ENCODE measurements around the gene NUFIP1. TPM values are rescaled to one million over a fixed set of nuclear protein-coding genes. Genes with fewer than 3 reads are reported as not detected.

The NUFIP1 gene
- total RNA-seq, 1 donor from 2014 or later: 7.6 TPM

GRCh38 chr13:44904967-44905366 lies 84.3 kb downstream of the NUFIP1 start:
- Histone ChIP-seq H4K20me1 (ENCODE audit: insufficient read depth, low read length) (no peaks in the 10 kb centered on the region), H3K79me2 (ENCODE audit: insufficient read depth, low read length) (no peaks in the 10 kb centered on the region), H3K4me3 (ENCODE audit: insufficient read depth, low read depth, low read length) (no peak overlapping the region), H3K4me1 (ENCODE audit: insufficient read depth, low read length) (peaks cover 23% of the 10 kb centered on the region), H3K9ac (ENCODE audit: low read length) (peak overlapping the region; percentile 58), H3K9me3 (ENCODE audit: insufficient read depth, low read depth, low read length) (no peaks in the 10 kb centered on the region), H3K27ac (ENCODE audit: low read depth, low read length) (peak overlapping the region; percentile 56), H3K36me3 (ENCODE audit: insufficient read depth, low read length) (no peaks in the 10 kb centered on the region), H2AFZ (ENCODE audit: low read depth, low read length) (peak overlapping the region; percentile 66), H3K4me2 (ENCODE audit: low read length) (peak overlapping the region; percentile 63), H3K27me3 (ENCODE audit: insufficient read depth, low read length) (no peaks in the 10 kb centered on the region)
- no peaks in the 10 kb centered on the region for H3K36me3 Mint-ChIP-seq (ENCODE audit: low read depth, unreplicated experiment)
- H3K9me3 Mint-ChIP-seq (ENCODE audit: unreplicated experiment): peaks cover 21% of the 10 kb centered on the region
- TF ChIP-seq, protein P1, sequence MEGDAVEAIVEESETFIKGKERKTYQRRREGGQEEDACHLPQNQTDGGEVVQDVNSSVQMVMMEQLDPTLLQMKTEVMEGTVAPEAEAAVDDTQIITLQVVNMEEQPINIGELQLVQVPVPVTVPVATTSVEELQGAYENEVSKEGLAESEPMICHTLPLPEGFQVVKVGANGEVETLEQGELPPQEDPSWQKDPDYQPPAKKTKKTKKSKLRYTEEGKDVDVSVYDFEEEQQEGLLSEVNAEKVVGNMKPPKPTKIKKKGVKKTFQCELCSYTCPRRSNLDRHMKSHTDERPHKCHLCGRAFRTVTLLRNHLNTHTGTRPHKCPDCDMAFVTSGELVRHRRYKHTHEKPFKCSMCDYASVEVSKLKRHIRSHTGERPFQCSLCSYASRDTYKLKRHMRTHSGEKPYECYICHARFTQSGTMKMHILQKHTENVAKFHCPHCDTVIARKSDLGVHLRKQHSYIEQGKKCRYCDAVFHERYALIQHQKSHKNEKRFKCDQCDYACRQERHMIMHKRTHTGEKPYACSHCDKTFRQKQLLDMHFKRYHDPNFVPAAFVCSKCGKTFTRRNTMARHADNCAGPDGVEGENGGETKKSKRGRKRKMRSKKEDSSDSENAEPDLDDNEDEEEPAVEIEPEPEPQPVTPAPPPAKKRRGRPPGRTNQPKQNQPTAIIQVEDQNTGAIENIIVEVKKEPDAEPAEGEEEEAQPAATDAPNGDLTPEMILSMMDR (IDR thresholded peaks at IDR 0.05; ENCODE audit: insufficient read depth, low read depth, low read length): no peak
- TF ChIP-seq EZH2 (IDR thresholded peaks at IDR 0.05; ENCODE audit: insufficient read depth, low read length): no peak
- H3K4me3 Mint-ChIP-seq (ENCODE audit: unreplicated experiment): no peak overlapping the region
- FAIRE-seq (peak; percentile 89), DNase-seq (ENCODE audit: low read depth) (peak; percentile 97)
- H3K4me1 Mint-ChIP-seq (ENCODE audit: low read depth, unreplicated experiment): peaks cover 29% of the 10 kb centered on the region
- H3K27me3 Mint-ChIP-seq (ENCODE audit: low read depth, unreplicated experiment): peaks cover 9% of the 10 kb centered on the region
- peak overlapping the region; percentile 94 for H3K27ac Mint-ChIP-seq (ENCODE audit: unreplicated experiment)

GRCh38 chr13:44903574-44903985 lies 85.7 kb downstream of the NUFIP1 start:
- FAIRE-seq (no peak), DNase-seq (ENCODE audit: low read depth) (peak; percentile 90)
- Histone ChIP-seq H2AFZ (ENCODE audit: low read depth, low read length) (peak overlapping the region; percentile 57), H3K9ac (ENCODE audit: low read length) (peak overlapping the region; percentile 58), H3K4me3 (ENCODE audit: insufficient read depth, low read depth, low read length) (no peak overlapping the region), H3K27me3 (ENCODE audit: insufficient read depth, low read length) (no peaks in the 10 kb centered on the region), H3K27ac (ENCODE audit: low read depth, low read length) (peak overlapping the region; percentile 56), H4K20me1 (ENCODE audit: insufficient read depth, low read length) (no peaks in the 10 kb centered on the region), H3K36me3 (ENCODE audit: insufficient read depth, low read length) (no peaks in the 10 kb centered on the region), H3K4me1 (ENCODE audit: insufficient read depth, low read length) (peaks cover 23% of the 10 kb centered on the region), H3K79me2 (ENCODE audit: insufficient read depth, low read length) (no peaks in the 10 kb centered on the region), H3K9me3 (ENCODE audit: insufficient read depth, low read depth, low read length) (no peaks in the 10 kb centered on the region), H3K4me2 (ENCODE audit: low read length) (peak overlapping the region; percentile 23)
- peak overlapping the region; percentile 94 for H3K27ac Mint-ChIP-seq (ENCODE audit: unreplicated experiment)
- H3K36me3 Mint-ChIP-seq (ENCODE audit: low read depth, unreplicated experiment): no peaks in the 10 kb centered on the region
- H3K27me3 Mint-ChIP-seq (ENCODE audit: low read depth, unreplicated experiment): peaks cover 9% of the 10 kb centered on the region
- peaks cover 19% of the 10 kb centered on the region for H3K9me3 Mint-ChIP-seq (ENCODE audit: unreplicated experiment)
- H3K4me3 Mint-ChIP-seq (ENCODE audit: unreplicated experiment): no peak overlapping the region
- peaks cover 31% of the 10 kb centered on the region for H3K4me1 Mint-ChIP-seq (ENCODE audit: low read depth, unreplicated experiment)
- TF ChIP-seq EZH2 (IDR thresholded peaks at IDR 0.05; ENCODE audit: insufficient read depth, low read length): no peak
- TF ChIP-seq, protein P1 (IDR thresholded peaks at IDR 0.05; ENCODE audit: insufficient read depth, low read depth, low read length): no peak

DNA sequence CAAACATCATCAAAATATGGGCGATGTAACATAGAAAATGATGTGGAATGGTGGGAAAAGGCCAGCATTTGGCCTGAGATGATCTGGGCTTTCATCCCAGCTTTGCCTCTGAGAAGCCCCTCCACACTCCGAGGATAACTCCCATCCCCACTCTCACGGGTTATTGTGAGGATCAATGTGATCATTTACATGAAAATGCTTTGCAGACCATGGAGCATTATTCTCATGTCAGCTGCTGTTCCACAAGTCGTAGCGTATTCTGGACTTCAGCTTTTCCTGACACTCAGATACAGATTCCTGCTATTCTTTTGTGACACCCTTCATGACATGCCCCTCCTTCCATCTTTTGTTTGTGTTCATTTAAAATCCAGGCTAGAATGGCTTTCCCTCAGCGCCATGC lies 86.5 kb downstream of the NUFIP1 start:
- no peak for TF ChIP-seq EZH2 (IDR thresholded peaks at IDR 0.05; ENCODE audit: insufficient read depth, low read length)
- TF ChIP-seq, protein P1 (IDR thresholded peaks at IDR 0.05; ENCODE audit: insufficient read depth, low read depth, low read length): no peak
- Mint-ChIP-seq H3K27ac (ENCODE audit: unreplicated experiment) (peak overlapping the region; percentile 94), H3K4me3 (ENCODE audit: unreplicated experiment) (peak overlapping the region; percentile 12), H3K9me3 (ENCODE audit: unreplicated experiment) (peaks cover 19% of the 10 kb centered on the region), H3K27me3 (ENCODE audit: low read depth, unreplicated experiment) (peaks cover 9% of the 10 kb centered on the region), H3K4me1 (ENCODE audit: low read depth, unreplicated experiment) (peaks cover 31% of the 10 kb centered on the region), H3K36me3 (ENCODE audit: low read depth, unreplicated experiment) (no peaks in the 10 kb centered on the region)
- no peaks in the 10 kb centered on the region for H3K9me3 ChIP-seq (ENCODE audit: insufficient read depth, low read depth, low read length)
- H3K36me3 ChIP-seq (ENCODE audit: insufficient read depth, low read length): no peaks in the 10 kb centered on the region
- no peak overlapping the region for H2AFZ ChIP-seq (ENCODE audit: low read depth, low read length)
- H3K4me3 ChIP-seq (ENCODE audit: insufficient read depth, low read depth, low read length): no peak overlapping the region
- no peaks in the 10 kb centered on the region for H3K79me2 ChIP-seq (ENCODE audit: insufficient read depth, low read length)
- peaks cover 23% of the 10 kb centered on the region for H3K4me1 ChIP-seq (ENCODE audit: insufficient read depth, low read length)
- H3K27me3 ChIP-seq (ENCODE audit: insufficient read depth, low read length): no peaks in the 10 kb centered on the region
- no peak overlapping the region for H3K27ac ChIP-seq (ENCODE audit: low read depth, low read length)
- H3K9ac ChIP-seq (ENCODE audit: low read length): no peak overlapping the region
- H4K20me1 ChIP-seq (ENCODE audit: insufficient read depth, low read length): no peaks in the 10 kb centered on the region
- FAIRE-seq (no peak), DNase-seq (ENCODE audit: low read depth) (no peak)
- no peak overlapping the region for H3K4me2 ChIP-seq (ENCODE audit: low read length)

Measured in astrocyte (in vitro differentiated cells and primary cell).